Breast epithelium (tissue), 3 donors: ENCODE results near the gene NYNRIN.

ENCODE experiments used
- POLR2AphosphoS5 ChIP-seq, 3 donors: sonication (generic); formaldehyde crosslinking; IDR thresholded peaks; one replicate each; pipeline ENCODE4 v1.6.1; 2017; ENCODE audit warnings: antibody characterized with exemption in 3 of 3
- TF ChIP-seq, protein P1 (sequence below), 3 donors: fragments of 450-650 bp; IDR thresholded peaks; one replicate each; pipeline ENCODE4 v1.5.1; 2016 to 2017; ENCODE audit warnings: antibody characterized with exemption in 3 of 3, mild to moderate bottlenecking in 3 of 3, moderate library complexity in 3 of 3

GRCh38 chr14:24385524-24385923 is 13.3 kb upstream of the NYNRIN start:
- TF ChIP-seq, protein P1, sequence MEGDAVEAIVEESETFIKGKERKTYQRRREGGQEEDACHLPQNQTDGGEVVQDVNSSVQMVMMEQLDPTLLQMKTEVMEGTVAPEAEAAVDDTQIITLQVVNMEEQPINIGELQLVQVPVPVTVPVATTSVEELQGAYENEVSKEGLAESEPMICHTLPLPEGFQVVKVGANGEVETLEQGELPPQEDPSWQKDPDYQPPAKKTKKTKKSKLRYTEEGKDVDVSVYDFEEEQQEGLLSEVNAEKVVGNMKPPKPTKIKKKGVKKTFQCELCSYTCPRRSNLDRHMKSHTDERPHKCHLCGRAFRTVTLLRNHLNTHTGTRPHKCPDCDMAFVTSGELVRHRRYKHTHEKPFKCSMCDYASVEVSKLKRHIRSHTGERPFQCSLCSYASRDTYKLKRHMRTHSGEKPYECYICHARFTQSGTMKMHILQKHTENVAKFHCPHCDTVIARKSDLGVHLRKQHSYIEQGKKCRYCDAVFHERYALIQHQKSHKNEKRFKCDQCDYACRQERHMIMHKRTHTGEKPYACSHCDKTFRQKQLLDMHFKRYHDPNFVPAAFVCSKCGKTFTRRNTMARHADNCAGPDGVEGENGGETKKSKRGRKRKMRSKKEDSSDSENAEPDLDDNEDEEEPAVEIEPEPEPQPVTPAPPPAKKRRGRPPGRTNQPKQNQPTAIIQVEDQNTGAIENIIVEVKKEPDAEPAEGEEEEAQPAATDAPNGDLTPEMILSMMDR (IDR thresholded peaks at IDR 0.05) = no peak
- no peak for TF ChIP-seq POLR2AphosphoS5 (IDR thresholded peaks at IDR 0.05)
